Measurements from ENCODE around the gene WBP11. TPM values are rescaled to one million over a fixed set of nuclear protein-coding genes. Genes with fewer than 3 reads are reported as not detected.

Gene WBP11
- total RNA-seq, 1 donor from 2014 or later = 17.3 TPM

Other genes starting within 250 kb of the WBP11 start
- 0.25 and 0.40 TPM in 2 replicates for gene PLBD1, start 235.6 kb downstream of the WBP11 start, total RNA-seq
- gene GUCY2C, start 106.9 kb downstream of the WBP11 start, total RNA-seq = not detected in 2 replicates
- 0.79 and 1.5 TPM in 2 replicates for gene C12orf60, start 192 bp upstream of the WBP11 start, total RNA-seq
- gene SMCO3, start 10.7 kb upstream of the WBP11 start, total RNA-seq = 0.39 and 0.46 TPM in 2 replicates
- gene ART4, start 40.0 kb upstream of the WBP11 start, total RNA-seq = 18.7 and 74.4 TPM in 2 replicates
- 56.4 and 196 TPM in 2 replicates for gene MGP, start 82.4 kb upstream of the WBP11 start, total RNA-seq
- 0.14 and 0.33 TPM in 2 replicates for gene ERP27, start 135.1 kb upstream of the WBP11 start, total RNA-seq
- 231 and 318 TPM in 2 replicates for gene ARHGDIB, start 158.1 kb upstream of the WBP11 start, total RNA-seq
- not detected in 2 replicates for gene PDE6H, start 169.6 kb upstream of the WBP11 start, total RNA-seq

Data from pulmonary artery endothelial cell (primary cell).